Stomach (tissue), 9 donors: Measurements from ENCODE around the gene KLHL29. TPM values are rescaled to one million over a fixed set of nuclear protein-coding genes. Genes with fewer than 3 reads are reported as not detected.

Experiments
- DNase-seq, 2 donors: peaks; one replicate each; pipeline versions ENCODE4 v3.0.0 to v3.0.0-alpha.2; 2013 to 2019
- H3K27ac ChIP-seq, 5 donors: fragments of 200-600 bp in 4 of 5; sonication (generic) in 4 of 5; one replicate each; pipeline ENCODE4 v1.5.1; 2013 to 2019; ENCODE audit warnings: mild to moderate bottlenecking in 1 of 5, moderate library complexity in 1 of 5
- H3K27me3 ChIP-seq, 3 donors: fragments of 200-600 bp; sonication (generic); one replicate each; pipeline ENCODE4 v1.5.1; 2017 to 2019; ENCODE audit warnings: mixed run types in 1 of 3
- H3K36me3 ChIP-seq, 4 donors: fragments of 200-600 bp; sonication (generic); 1 replicate in 3 of 4; 2 replicates in 1 of 4; pipeline ENCODE4 v1.5.1; 2016 to 2019
- H3K4me1 ChIP-seq, 4 donors: fragments of 200-600 bp; sonication (generic); one replicate each; pipeline ENCODE4 v1.5.1; 2016 to 2019
- H3K4me3 ChIP-seq, 4 donors: fragments of 200-600 bp; sonication (generic) in 3 of 4; one replicate each; pipeline ENCODE4 v1.5.1; 2016 to 2019; ENCODE audit warnings: mild to moderate bottlenecking in 1 of 4
- H3K9me3 ChIP-seq, 4 donors: fragments of 200-600 bp; sonication (generic); one replicate each; pipeline ENCODE4 v1.5.1; 2016 to 2019
- CTCF ChIP-seq, 7 experiments: fragments of 450-650 bp in 4 of 7; fragments of 200-600 bp in 3 of 7; sonication (generic) in 3 of 7; IDR thresholded peaks; one replicate each; pipeline ENCODE4 v1.5.1; 2016 to 2019; ENCODE audit warnings: antibody characterized with exemption in 7 of 7, control low read depth in 2 of 7, mild to moderate bottlenecking in 1 of 7
- EP300 ChIP-seq: sonication (generic); formaldehyde crosslinking; IDR thresholded peaks from one replicate; pipeline ENCODE4 v1.6.1; 2017; ENCODE audit warnings: antibody characterized with exemption
- POLR2A ChIP-seq, 4 donors: fragments of 450-650 bp; IDR thresholded peaks; one replicate each; pipeline ENCODE4 v1.6.1; 2016; ENCODE audit warnings: antibody characterized with exemption in 4 of 4, control low read depth in 2 of 4, mild to moderate bottlenecking in 1 of 4, moderate library complexity in 1 of 4
- POLR2AphosphoS5 ChIP-seq, 3 donors: sonication (generic); formaldehyde crosslinking; IDR thresholded peaks; one replicate each; pipeline ENCODE4 v1.6.1; 2016; ENCODE audit warnings: antibody characterized with exemption in 3 of 3
- WGBS, 5 donors: extraction: QIAGEN DNeasy Blood & Tissue Kit in 3 of 5; methylation state at CpG; one replicate each; pipeline versions ENCODE4 v1.1.5 to v1.1.7; 2013 to 2018; 5-methylcytosine and 5-hydroxymethylcytosine counted together
- intact Hi-C: fragments of 100-400 bp; cut with DNase I; formaldehyde crosslinking; loops from one replicate; pipeline ENCODE4 v1.15.1; 2023; ENCODE audit warnings: low total_unique reads
- polyA plus RNA-seq, 3 donors: library from polyadenylated mRNA; stranded (reverse); fragments of 200-250 nt; gene quantifications; one replicate each; pipeline ENCODE4 v1.2.3, GENCODE V29; 2013
- total RNA-seq, 5 donors: library from RNA; depleted of rRNA; stranded (reverse); fragments of >200 nt; gene quantifications; one replicate each; pipeline versions ENCODE4 v1.1.0 to v1.2.3, GENCODE V29; 2014 to 2016
- donor health status: healthy with polysubstance abuse.
- donor health status: Bipolar disorder and iron deficiency.
- donor health status: healthy.

The KLHL29 gene
- total and polyA plus RNA-seq, 8 donors: under 0.01 to 6.6 (median 1.3) TPM

GRCh38 chr2:23468474-23469141 lies 83.6 kb downstream of the KLHL29 start:
- peaks cover 0 to 17% (median 0%) of the 10 kb centered on the region in 3 donors for H3K27me3 ChIP-seq
- no peak for DNase-seq
- 73 to 79% (median 79%) methylated on average over 15 of the region's 15 CpGs for WGBS, 5 donors

GRCh38 chr2:23469142-23469540 lies 84.2 kb downstream of the KLHL29 start:
- peak overlapping the region in 1 of 5 donors; percentile 71 for H3K27ac ChIP-seq
- TF ChIP-seq CTCF (IDR thresholded peaks at IDR 0.05): no peak
- no peak for TF ChIP-seq POLR2AphosphoS5 (IDR thresholded peaks at IDR 0.05)
- TF ChIP-seq POLR2A (IDR thresholded peaks at IDR 0.05): no peak
- no peak for TF ChIP-seq EP300
- no peak for DNase-seq
- no peaks in the 10 kb centered on the region for H3K36me3 ChIP-seq
- no peaks in the 10 kb centered on the region for H3K9me3 ChIP-seq
- peaks cover 0 to 17% (median 0%) of the 10 kb centered on the region in 3 donors for H3K27me3 ChIP-seq
- no peak overlapping the region for H3K4me3 ChIP-seq
- peaks cover 0 to 23% (median 6%) of the 10 kb centered on the region in 4 donors for H3K4me1 ChIP-seq
- 85 to 92% (median 87%) methylated on average over 10 of the region's 10 CpGs for WGBS, 5 donors
- intact Hi-C loops: no loop called here

More at GRCh38 chr2:23468474-23469141, 83.6 kb downstream of the KLHL29 start:
- Histone ChIP-seq H3K27ac (peak overlapping the region in 1 of 5 donors; percentile 71), H3K4me3 (no peak overlapping the region), H3K36me3 (no peaks in the 10 kb centered on the region), H3K9me3 (no peaks in the 10 kb centered on the region), H3K4me1 (peaks cover 0 to 23% (median 6%) of the 10 kb centered on the region in 4 donors)
- intact Hi-C loops: no loop called here
- TF ChIP-seq EP300 (no peak), CTCF (IDR thresholded peaks at IDR 0.05) (no peak), POLR2A (IDR thresholded peaks at IDR 0.05) (no peak), POLR2AphosphoS5 (IDR thresholded peaks at IDR 0.05) (no peak)

- intact Hi-C loops: no loop called here
- 51 to 77% (median 64%) methylated on average over 4 of the region's 4 CpGs for WGBS, 5 donors
- no peaks in the 10 kb centered on the region for H3K9me3 ChIP-seq
- peaks cover 0 to 13% (median 6%) of the 10 kb centered on the region in 4 donors for H3K4me1 ChIP-seq
- no peak overlapping the region for H3K4me3 ChIP-seq
- H3K36me3 ChIP-seq: no peaks in the 10 kb centered on the region
- DNase-seq: no peak
- TF ChIP-seq EP300: no peak
- TF ChIP-seq POLR2A (IDR thresholded peaks at IDR 0.05): no peak
- H3K27ac ChIP-seq: no peak overlapping the region
- H3K27me3 ChIP-seq: peaks cover 0 to 14% (median 0%) of the 10 kb centered on the region in 3 donors
Measured at GRCh38 chr2:23475036-23475435, 90.1 kb downstream of the KLHL29 start.

GRCh38 chr2:23475473-23475872 lies 90.5 kb downstream of the KLHL29 start:
- TF ChIP-seq CTCF (IDR thresholded peaks at IDR 0.05) (no peak), EP300 (no peak), POLR2A (IDR thresholded peaks at IDR 0.05) (no peak), POLR2AphosphoS5 (IDR thresholded peaks at IDR 0.05) (no peak)
- Histone ChIP-seq H3K4me1 (peaks cover 0 to 9% (median 4%) of the 10 kb centered on the region in 4 donors), H3K9me3 (no peaks in the 10 kb centered on the region), H3K27me3 (peaks cover 0 to 14% (median 0%) of the 10 kb centered on the region in 3 donors), H3K27ac (no peak overlapping the region), H3K4me3 (no peak overlapping the region), H3K36me3 (no peaks in the 10 kb centered on the region)
- 83 to 90% (median 89%) methylated on average over 11 of the region's 11 CpGs for WGBS, 5 donors
- no peak for DNase-seq
- intact Hi-C loops: no loop called here

- Histone ChIP-seq H3K27me3 (peaks cover 0 to 14% (median 0%) of the 10 kb centered on the region in 3 donors), H3K27ac (peak overlapping the region in 1 of 5 donors; percentile 2), H3K4me3 (no peak overlapping the region), H3K36me3 (no peaks in the 10 kb centered on the region), H3K9me3 (no peaks in the 10 kb centered on the region), H3K4me1 (peaks cover 0 to 10% (median 0%) of the 10 kb centered on the region in 4 donors)
- intact Hi-C loops: no loop called here
- no peak for DNase-seq
- WGBS, 5 donors: 70 to 85% (median 78%) methylated on average over 5 to 7 of the region's 7 CpGs
- no peak for TF ChIP-seq POLR2AphosphoS5 (IDR thresholded peaks at IDR 0.05)
- no peak for TF ChIP-seq EP300
- TF ChIP-seq POLR2A (IDR thresholded peaks at IDR 0.05): no peak
- no peak for TF ChIP-seq CTCF (IDR thresholded peaks at IDR 0.05)
Measured at GRCh38 chr2:23476786-23477185, 91.8 kb downstream of the KLHL29 start.
